NCI-H2171 treated with DMSO at 0.1 percent for 48 hours (cell line): ENCODE data around the gene UST.

Experiments
- DNase-seq: peaks from one replicate; lab custom pipeline; 2025; lab: John Stamatoyannopoulos, UW

Gene UST

GRCh38 chr6:149007846-149008245 lies 261.0 kb downstream of the UST start:
- DNase-seq: no peak

DNA sequence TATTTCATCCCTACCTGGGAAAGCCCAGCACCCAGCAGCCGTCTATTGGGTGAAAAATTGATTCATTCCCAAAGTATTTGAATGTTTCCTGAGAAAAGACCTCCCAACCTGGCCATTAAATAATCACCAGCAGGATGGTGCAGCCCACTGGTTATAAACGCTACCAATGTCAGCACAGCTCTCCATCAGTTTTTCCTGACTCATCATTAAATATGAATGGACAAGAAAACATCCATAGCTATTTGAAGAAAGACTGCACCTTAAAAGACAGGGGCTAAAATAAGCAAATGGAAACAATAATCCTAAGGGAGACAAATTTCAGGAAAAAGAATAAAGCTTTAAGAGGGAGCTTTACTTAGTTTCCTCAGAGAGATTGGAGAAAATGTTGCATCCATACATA lies 261.9 kb downstream of the UST start:
- DNase-seq: no peak

DNA sequence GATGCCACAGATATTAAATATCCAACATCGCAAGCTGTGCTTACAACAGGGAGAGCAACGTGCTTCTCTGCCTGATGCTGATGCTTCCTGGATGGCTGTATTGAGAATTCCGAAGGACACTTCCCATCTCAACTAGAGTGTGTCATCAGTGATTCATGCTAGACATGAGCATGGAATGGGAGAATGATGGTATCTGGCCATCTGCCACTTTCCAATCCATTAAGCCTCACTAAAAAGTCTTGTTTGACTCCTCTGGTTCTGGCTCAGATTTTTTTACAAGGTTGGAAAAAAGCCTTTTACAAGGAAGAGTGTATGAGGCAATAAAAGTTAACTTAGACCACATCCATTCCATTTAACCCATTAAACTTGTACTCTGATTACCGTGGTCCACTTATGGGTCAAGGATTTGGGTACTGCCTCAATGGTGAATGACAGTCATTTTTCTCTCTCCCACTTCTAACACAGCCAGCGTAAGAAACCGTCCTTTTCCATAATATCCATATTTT lies 265.3 kb downstream of the UST start:
- DNase-seq: no peak

DNA sequence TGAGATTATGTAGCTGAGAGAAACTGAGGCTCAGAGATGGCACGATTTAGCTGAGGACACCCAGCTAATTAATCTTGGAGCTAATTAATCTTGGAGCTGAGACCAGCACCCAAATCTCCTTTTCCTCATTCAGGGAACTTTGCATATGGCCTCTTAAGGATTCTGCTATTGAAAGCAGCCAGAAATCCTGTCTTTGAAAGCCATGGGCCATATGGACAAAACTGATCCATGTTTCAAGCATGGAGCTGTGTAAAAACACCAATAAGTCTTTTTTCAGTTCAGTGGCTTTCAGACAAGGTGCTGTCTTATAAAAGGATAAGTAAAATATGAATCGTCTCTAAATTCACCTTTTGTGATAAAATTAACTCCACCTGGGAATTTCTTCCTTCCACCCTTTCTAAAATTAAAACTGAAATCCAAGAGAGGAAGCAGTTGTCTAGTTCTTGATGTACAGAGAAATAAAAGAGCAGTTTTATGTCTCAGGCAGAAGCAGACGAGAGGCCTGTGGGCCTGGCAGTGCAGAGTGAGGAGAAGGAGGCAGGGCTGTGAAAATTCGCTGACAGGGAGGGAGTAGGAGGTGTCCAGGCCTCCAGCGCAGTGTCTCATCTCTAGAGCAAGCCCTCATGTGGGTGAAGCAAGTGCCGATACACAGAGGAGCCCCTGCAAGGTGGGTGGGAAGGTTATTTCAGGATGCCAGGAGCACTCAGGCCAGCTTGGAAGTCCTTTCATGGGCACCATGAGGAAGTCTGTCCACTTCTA lies 266.9 kb downstream of the UST start:
- no peak for DNase-seq

DNA sequence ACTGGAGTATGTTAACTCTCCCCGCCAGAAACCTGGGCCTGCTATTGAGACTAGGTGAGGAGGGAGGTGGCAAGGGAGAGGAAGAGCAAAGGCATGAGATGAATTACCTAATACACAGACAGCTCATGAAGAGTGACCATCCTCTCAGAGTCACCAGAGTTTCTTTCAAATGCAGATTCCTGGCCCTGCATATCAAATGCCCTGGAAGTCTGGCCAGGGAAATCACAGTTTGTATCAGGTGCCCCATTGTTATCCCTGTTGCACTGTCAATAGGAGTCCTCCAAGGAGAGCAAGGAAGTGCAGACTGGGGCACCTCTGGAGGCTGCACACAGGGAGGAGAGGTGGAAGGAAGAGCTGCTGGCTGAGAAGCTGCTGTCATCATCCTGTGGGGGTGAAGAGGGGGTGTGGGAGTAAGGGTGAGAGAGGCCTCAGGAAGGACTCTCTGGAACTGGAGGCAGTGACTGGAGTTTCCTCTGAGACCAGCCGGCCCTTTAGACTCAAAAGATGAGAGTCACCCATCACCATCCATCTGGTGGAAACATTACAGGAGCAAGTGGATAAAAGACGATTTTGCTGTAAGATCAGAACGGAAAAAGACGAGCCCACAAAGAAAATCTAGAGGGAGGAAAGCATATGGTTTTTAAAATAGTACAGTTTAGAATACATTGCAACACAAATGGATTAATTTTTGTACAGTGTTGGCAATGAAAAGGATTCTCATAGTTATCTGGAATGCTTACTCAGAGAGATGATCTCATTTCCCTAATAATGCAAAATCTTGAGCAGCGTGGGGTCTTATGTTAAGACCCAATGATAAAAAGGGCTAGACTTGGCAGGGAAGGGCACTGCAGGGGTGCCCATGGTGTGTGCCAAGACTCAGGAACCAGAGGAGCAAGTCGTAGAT lies 268.1 kb downstream of the UST start:
- DNase-seq: no peak

DNA sequence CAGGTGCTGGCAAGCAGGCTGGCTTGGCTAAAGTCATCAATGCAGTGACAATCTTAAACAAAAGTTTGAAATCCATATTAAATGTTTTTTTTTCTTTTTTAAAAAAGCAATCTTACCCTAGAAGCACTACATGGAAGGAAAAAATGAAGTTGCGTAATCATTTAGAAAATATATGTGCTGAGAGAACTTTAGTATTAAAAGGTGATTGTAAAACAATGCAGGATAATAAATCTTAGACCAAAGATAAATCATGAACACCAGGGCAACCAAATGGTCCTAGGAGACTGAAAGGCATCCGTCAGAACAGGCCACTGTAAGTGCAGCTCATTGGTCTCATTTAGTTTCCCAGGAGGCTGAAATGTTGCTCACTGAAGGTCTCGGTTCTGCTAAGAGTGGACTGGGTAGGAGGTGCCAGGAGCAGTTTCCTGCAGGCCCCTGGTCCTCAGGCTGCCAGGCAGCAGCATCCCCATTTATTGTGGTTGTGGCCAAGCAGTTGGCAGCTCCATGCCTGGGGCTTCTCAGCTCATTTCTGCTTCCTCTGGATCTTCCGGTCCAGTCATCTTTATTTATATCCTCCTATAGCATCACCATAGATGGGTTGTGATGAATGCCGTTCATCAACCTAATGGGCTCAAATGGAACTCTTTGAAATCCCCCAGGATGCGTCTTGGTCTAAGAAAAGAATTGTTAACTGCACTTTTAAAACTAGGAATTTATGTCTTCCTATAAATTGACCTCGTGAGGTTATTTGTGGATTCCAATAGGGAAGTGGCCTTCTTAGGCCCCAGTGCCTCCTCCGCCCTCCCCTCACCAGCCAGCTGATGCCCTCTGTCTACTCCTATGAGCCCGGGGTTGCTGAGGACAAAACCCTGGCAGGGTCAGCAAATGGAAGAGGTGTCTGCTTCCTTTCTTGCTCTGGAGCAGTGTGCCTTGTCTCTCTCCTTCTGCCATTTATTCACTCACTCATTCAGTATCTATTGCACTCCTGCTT lies 269.0 kb downstream of the UST start:
- no peak for DNase-seq

DNA sequence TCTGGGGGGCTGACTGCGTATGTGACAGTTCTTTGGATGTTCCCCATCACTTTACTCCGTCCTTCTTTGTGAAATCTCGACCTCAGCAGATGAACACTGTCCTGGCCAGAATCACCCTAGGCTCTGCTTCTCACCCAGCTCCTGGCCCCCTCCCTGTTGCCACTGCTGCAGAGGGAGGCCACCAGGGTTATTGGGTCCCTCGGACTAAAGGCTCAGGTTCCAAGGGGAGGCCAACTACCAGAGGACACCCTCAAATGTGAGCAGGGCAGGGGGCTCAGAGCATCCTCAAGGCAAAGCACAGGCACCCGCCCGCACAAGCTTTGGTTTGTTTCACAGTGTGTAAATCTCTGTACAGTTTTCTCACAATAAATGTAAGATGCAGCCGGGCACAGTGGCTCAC lies 269.9 kb downstream of the UST start:
- no peak for DNase-seq

DNA sequence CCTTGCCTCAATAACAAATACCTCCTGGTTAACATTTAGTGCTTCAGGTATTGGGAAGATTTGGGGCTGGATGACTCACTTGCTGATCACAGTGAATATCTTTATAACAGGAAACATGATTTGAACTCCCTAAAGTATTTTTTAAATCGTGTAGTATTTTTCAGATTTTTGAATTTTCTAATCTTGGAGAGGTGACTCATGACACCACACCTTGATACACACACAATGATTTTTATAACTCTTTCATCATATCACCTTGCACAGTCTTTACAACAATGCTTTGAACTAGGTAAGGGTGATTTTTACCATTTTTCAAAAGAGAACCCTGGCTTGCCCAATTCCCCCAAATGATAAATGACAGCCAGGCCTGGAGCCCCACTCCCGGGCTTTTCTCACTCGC lies 273.5 kb downstream of the UST start:
- no peak for DNase-seq

GRCh38 chr6:149024361-149024760 lies 277.5 kb downstream of the UST start:
- DNase-seq: no peak

GRCh38 chr6:149025061-149025460 lies 278.2 kb downstream of the UST start:
- no peak for DNase-seq

GRCh38 chr6:149026530-149026942 lies 279.7 kb downstream of the UST start:
- peak; percentile 85 for DNase-seq

GRCh38 chr6:149027484-149027883 lies 280.7 kb downstream of the UST start:
- no peak for DNase-seq

DNA sequence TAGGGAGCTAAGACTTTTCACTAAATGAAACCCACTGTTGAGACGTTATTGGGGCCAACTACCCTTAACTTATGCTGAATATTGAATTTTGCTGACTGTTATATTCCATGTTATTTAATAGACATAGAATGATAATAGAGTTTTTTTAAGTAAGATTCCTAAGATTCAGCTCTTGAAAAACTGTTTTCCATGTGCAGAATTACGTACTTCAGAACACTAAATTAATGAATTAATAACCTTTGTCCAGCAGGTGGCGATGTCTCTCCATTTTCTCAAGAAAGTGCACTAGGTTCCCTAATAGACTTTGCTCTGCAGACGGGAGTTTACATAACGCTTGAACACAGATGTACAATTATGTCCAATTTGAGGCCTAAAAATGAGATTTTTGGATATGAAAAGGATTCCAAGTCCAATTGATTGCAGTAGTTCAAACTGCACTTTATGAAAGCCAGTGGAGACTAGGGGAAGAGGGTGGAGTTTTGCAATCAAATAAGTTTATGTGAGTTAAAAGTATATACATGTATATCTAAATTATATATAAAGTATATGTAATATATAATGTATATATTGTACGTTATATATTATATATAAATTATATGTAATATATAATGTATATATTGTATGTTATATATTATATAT lies 282.1 kb downstream of the UST start:
- peak; percentile 95 for DNase-seq

- no peak for DNase-seq
These were observed 284.5 kb downstream of the UST start for GRCh38 chr6:149031201-149031858.

DNA sequence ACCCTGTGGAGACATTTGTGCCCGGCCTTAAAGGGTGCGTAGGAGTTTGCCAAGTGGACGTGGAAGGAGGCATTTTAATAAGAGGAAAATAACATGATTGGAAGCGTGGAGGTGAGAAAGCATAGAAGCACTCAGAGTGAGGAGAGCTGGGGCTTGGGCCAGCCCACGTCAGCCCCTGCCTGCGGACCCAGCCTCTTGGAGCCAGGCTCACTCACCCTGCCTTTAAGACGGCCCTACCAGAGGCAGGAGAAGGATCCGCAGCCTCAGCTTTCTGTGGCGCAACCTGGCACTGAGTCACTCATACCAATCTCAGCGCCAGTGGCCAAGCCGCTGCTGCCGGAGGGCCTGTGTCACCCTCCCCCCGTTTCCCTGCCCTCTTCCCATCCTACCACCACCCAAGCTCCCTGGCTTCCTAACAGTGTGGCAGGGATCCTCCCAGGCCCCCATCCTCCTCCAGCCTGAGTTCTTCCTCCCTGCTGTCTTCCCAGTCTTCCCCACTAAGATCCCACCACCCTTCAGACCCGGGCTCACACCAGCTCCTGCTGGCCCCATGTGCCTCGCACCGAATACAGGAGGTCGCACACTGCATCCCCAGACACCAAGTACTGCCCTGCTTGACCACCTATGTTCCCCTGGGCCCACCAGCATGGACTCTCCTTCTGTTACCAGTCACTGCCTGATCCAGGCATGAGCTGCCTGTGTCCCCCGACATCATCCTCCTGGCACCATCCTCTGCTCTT lies 285.2 kb downstream of the UST start:
- DNase-seq: no peak

- no peak for DNase-seq
These were observed 286.0 kb downstream of the UST start for GRCh38 chr6:149032599-149033405.

DNA sequence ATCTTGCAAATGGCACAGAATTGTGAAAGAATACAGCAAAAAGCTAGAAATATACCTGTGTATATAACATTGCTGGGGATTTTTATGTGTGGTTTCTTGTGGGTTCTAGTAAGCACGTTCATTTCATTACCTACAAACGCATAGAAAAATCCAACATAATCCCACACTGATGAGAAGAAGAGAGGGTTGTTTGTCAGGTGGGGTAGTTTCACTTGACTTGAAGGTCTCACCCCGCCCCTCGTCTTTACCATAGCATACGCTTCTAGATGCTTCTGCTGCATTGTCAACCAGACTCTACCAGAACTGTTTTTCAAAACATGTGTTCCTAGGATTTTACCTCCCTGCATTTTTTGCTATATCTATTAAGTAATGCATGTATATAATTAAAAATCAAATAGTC lies 286.6 kb downstream of the UST start:
- DNase-seq: no peak

GRCh38 chr6:149035766-149036165 lies 288.9 kb downstream of the UST start:
- DNase-seq: no peak

- peak; percentile 91 for DNase-seq
These were observed 290.3 kb downstream of the UST start for GRCh38 chr6:149037051-149037671.
